Measurements from ENCODE around the gene SARDH. TPM values are rescaled to one million over a fixed set of nuclear protein-coding genes. Genes with fewer than 3 reads are reported as not detected.

The SARDH gene
- polyA plus RNA-seq, 1 donor from 2014 or later: not detected

- Histone ChIP-seq H3K4me3 (ENCODE audit: low read length) (no peak overlapping the region), H4K20me1 (ENCODE audit: insufficient read depth) (no peaks in the 10 kb centered on the region), H3K9me2 (ENCODE audit: insufficient read depth, low read length) (no peaks in the 10 kb centered on the region), H3F3A (ENCODE audit: insufficient read depth, low read length, poor library complexity, severe bottlenecking) (no peaks in the 10 kb centered on the region), H3K36me3 (ENCODE audit: insufficient read depth, low read length) (peaks cover 24% of the 10 kb centered on the region), H3K79me2 (replicated peaks; ENCODE audit: insufficient read depth, low read length) (no peaks in the 10 kb centered on the region), H3K9ac (ENCODE audit: low read length) (no peak overlapping the region), H3K27me3 (ENCODE audit: insufficient read depth, low read depth, low read length) (no peaks in the 10 kb centered on the region), H3K27ac (ENCODE audit: low read length) (no peak overlapping the region), H2AFZ (ENCODE audit: low read depth, low read length) (no peak overlapping the region), H3K4me2 (ENCODE audit: low read length) (no peak overlapping the region), H3K9me3 (ENCODE audit: low read length) (peaks cover 9% of the 10 kb centered on the region)
- TF ChIP-seq TAF1 (IDR thresholded peaks at IDR 0.05; ENCODE audit: low read depth) (no peak), EP300 (conservative IDR thresholded peaks at IDR 0.05; ENCODE audit: poor library complexity, severe bottlenecking) (no peak), EZH2 (IDR thresholded peaks at IDR 0.05; ENCODE audit: borderline replicate concordance, insufficient read depth, low read length, poor library complexity, severe bottlenecking) (no peak), SMC3 (conservative IDR thresholded peaks at IDR 0.05; ENCODE audit: poor library complexity) (no peak), MXI1 (conservative IDR thresholded peaks at IDR 0.05; ENCODE audit: poor library complexity, severe bottlenecking) (no peak), CTCF (IDR thresholded peaks at IDR 0.05; ENCODE audit: poor library complexity, severe bottlenecking) (no peak), REST (IDR thresholded peaks at IDR 0.05; ENCODE audit: borderline replicate concordance) (no peak), POLR2AphosphoS5 (IDR thresholded peaks at IDR 0.05) (no peak), RAD21 (conservative IDR thresholded peaks at IDR 0.05) (no peak)
Measured at GRCh38 chr9:133763272-133764183, 25.4 kb upstream of the SARDH start.

- no peaks in the 10 kb centered on the region for H3K27me3 ChIP-seq (ENCODE audit: insufficient read depth, low read depth, low read length)
- no peak overlapping the region for H2AFZ ChIP-seq (ENCODE audit: low read depth, low read length)
- no peak overlapping the region for H3K27ac ChIP-seq (ENCODE audit: low read length)
- H3K4me2 ChIP-seq (ENCODE audit: low read length): no peak overlapping the region
- H3K79me2 ChIP-seq (replicated peaks; ENCODE audit: insufficient read depth, low read length): no peaks in the 10 kb centered on the region
- no peaks in the 10 kb centered on the region for H3F3A ChIP-seq (ENCODE audit: insufficient read depth, low read length, poor library complexity, severe bottlenecking)
- H3K36me3 ChIP-seq (ENCODE audit: insufficient read depth, low read length): peaks cover 16% of the 10 kb centered on the region
- no peaks in the 10 kb centered on the region for H4K20me1 ChIP-seq (ENCODE audit: insufficient read depth)
- no peak overlapping the region for H3K9ac ChIP-seq (ENCODE audit: low read length)
- peaks cover 9% of the 10 kb centered on the region for H3K9me3 ChIP-seq (ENCODE audit: low read length)
- no peak for TF ChIP-seq EZH2 (IDR thresholded peaks at IDR 0.05; ENCODE audit: borderline replicate concordance, insufficient read depth, low read length, poor library complexity, severe bottlenecking)
- no peak for TF ChIP-seq POLR2AphosphoS5 (IDR thresholded peaks at IDR 0.05)
- H3K9me2 ChIP-seq (ENCODE audit: insufficient read depth, low read length): no peaks in the 10 kb centered on the region
- no peak overlapping the region for H3K4me3 ChIP-seq (ENCODE audit: low read length)
Measured at GRCh38 chr9:133762488-133763271, 24.5 kb upstream of the SARDH start.

Measured in neural cell (in vitro differentiated cells).